Mesenchymal stem cell (in vitro differentiated cells and primary cell): ENCODE data around the gene ARHGAP24.

Source experiments
- DNase-seq: peaks from one replicate; pipeline ENCODE4 v3.0.0-alpha.2; 2013
- H2AFZ ChIP-seq: one replicate; pipeline ENCODE4 v1.6.1; 2013; ENCODE audit warnings: low read depth, mild to moderate bottlenecking, control low read depth, inconsistent platforms, low read length, moderate library complexity
- H2AK5ac ChIP-seq: 2 replicates; pipeline ENCODE4 v1.6.1; 2013; ENCODE audit warnings: low read length, moderate library complexity, mild to moderate bottlenecking, inconsistent platforms; ENCODE audit not compliant: severe bottlenecking
- H2BK120ac ChIP-seq: one replicate; pipeline ENCODE4 v1.6.1; 2013; ENCODE audit warnings: low read depth, mild to moderate bottlenecking, inconsistent platforms, low read length, moderate library complexity
- H2BK12ac ChIP-seq, 2 experiments: one replicate each; pipeline ENCODE4 v1.6.1; 2013; ENCODE audit warnings: inconsistent platforms in 2 of 2, low read length in 2 of 2, mild to moderate bottlenecking in 2 of 2, moderate library complexity in 2 of 2, control low read depth in 1 of 2
- H2BK15ac ChIP-seq: one replicate; pipeline ENCODE4 v1.6.1; 2013; ENCODE audit warnings: mild to moderate bottlenecking, low read depth, inconsistent platforms; ENCODE audit not compliant: poor library complexity, severe bottlenecking
- H2BK5ac ChIP-seq: 2 replicates; pipeline ENCODE4 v1.6.1; 2013; ENCODE audit warnings: low read depth, mild to moderate bottlenecking, low read length, control low read depth, inconsistent platforms; ENCODE audit not compliant: poor library complexity, severe bottlenecking
- H3K14ac ChIP-seq, 2 experiments: one replicate each; pipeline ENCODE4 v1.6.1; 2013; ENCODE audit warnings: inconsistent platforms in 2 of 2, low read length in 2 of 2, control low read depth in 1 of 2, mild to moderate bottlenecking in 1 of 2, moderate library complexity in 1 of 2
- H3K18ac ChIP-seq, 2 experiments: one replicate each; pipeline ENCODE4 v1.6.1; 2013; ENCODE audit warnings: inconsistent platforms in 2 of 2, low read length in 2 of 2, control low read depth in 1 of 2, low read depth in 1 of 2, mild to moderate bottlenecking in 1 of 2
- H3K23ac ChIP-seq, 2 experiments: one replicate each; pipeline ENCODE4 v1.6.1; 2013; ENCODE audit warnings: inconsistent platforms in 2 of 2, low read length in 2 of 2, mild to moderate bottlenecking in 2 of 2, moderate library complexity in 2 of 2, control low read depth in 1 of 2
- H3K27ac ChIP-seq: 2 replicates; pipeline ENCODE4 v1.5.1; 2013; ENCODE audit warnings: mild to moderate bottlenecking, moderate library complexity, low read length, control low read depth, inconsistent platforms; ENCODE audit not compliant: poor library complexity, severe bottlenecking
- H3K27me3 ChIP-seq, 2 experiments: 2 replicates each; pipeline versions ENCODE4 v1.6.1 to v1.7.0; 2013; ENCODE audit warnings: low read length in 2 of 2, mild to moderate bottlenecking in 2 of 2, moderate library complexity in 2 of 2, control low read depth in 1 of 2, inconsistent platforms in 1 of 2; ENCODE audit not compliant: control insufficient read depth in 1 of 2, insufficient read depth in 1 of 2
- H3K36me3 ChIP-seq, 2 experiments: 2 replicates each; pipeline versions ENCODE4 v1.6.1 to v1.7.0; 2013; ENCODE audit warnings: low read length in 2 of 2, control low read depth in 1 of 2, inconsistent platforms in 1 of 2, low read depth in 1 of 2, mild to moderate bottlenecking in 1 of 2; ENCODE audit not compliant: insufficient read depth in 2 of 2, control insufficient read depth in 1 of 2
- H3K4ac ChIP-seq, 2 experiments: one replicate each; pipeline ENCODE4 v1.6.1; 2013; ENCODE audit warnings: inconsistent platforms in 2 of 2, low read length in 2 of 2, mild to moderate bottlenecking in 2 of 2, moderate library complexity in 2 of 2, control low read depth in 1 of 2, low read depth in 1 of 2
- H3K4me1 ChIP-seq: 2 replicates; pipeline ENCODE4 v1.6.1; 2013; ENCODE audit warnings: low read depth, low read length, control low read depth; ENCODE audit not compliant: control insufficient read depth, insufficient read depth
- H3K4me2 ChIP-seq: 2 replicates; pipeline ENCODE4 v1.6.1; 2013; ENCODE audit warnings: low read length, mild to moderate bottlenecking, inconsistent platforms; ENCODE audit not compliant: poor library complexity, severe bottlenecking
- H3K4me3 ChIP-seq, 2 experiments: 2 replicates each; pipeline versions ENCODE4 v1.5.1 to v1.7.0; 2013; ENCODE audit warnings: low read length in 2 of 2, mild to moderate bottlenecking in 2 of 2, control low read depth in 1 of 2, low read depth in 1 of 2; ENCODE audit not compliant: insufficient read depth in 1 of 2
- H3K79me1 ChIP-seq: replicated peaks from 2 replicates; pipeline ENCODE4 v1.6.1; 2013; ENCODE audit warnings: mild to moderate bottlenecking, control low read depth, low read length, inconsistent platforms; ENCODE audit not compliant: poor library complexity, severe bottlenecking
- H3K9ac ChIP-seq: 2 replicates; pipeline ENCODE4 v1.7.0; 2013; ENCODE audit warnings: mild to moderate bottlenecking, low read length, moderate library complexity
- H3K9me3 ChIP-seq: 2 replicates; pipeline ENCODE4 v1.7.0; 2013; ENCODE audit warnings: mild to moderate bottlenecking, low read length; ENCODE audit not compliant: control insufficient read depth
- H4K8ac ChIP-seq: one replicate; pipeline ENCODE4 v1.6.1; 2013; ENCODE audit warnings: inconsistent platforms, mild to moderate bottlenecking, low read length, moderate library complexity
- H4K91ac ChIP-seq: one replicate; pipeline ENCODE4 v1.6.1; 2013; ENCODE audit warnings: mild to moderate bottlenecking, low read length, inconsistent platforms
- WGBS: methylation state at CpG from one replicate; pipeline ENCODE4 v1.1.7; 2013; ENCODE audit warnings: mixed read lengths; 5-methylcytosine and 5-hydroxymethylcytosine counted together

Gene ARHGAP24

DNA sequence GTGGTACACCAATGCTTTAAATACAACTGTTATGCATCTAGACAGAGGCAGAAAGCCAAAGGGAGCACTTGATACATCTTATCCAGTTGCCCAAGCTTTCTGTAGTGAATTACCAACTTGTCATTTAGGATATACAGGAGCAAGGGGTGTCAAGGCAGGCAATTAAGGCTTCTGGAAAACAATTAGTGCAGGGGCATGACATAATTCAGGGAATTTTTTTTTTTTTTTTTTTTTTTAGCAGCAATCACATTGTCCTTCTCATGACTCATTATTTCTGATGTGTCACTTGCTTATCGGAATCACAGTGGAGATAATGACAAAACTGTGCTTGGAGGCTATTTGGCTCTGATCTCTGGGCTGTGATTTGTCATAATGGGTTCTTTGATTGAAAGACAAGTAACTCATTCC is 259.5 kb downstream of the ARHGAP24 start:
- Histone ChIP-seq H3K14ac (no peak overlapping the region), H2BK120ac (no peak overlapping the region), H3K4ac (no peak overlapping the region), H3K23ac (no peak overlapping the region), H3K27me3 (no peaks in the 10 kb centered on the region), H2AFZ (no peak overlapping the region), H4K8ac (no peak overlapping the region), H4K91ac (no peak overlapping the region), H3K9ac (no peak overlapping the region), H2BK5ac (no peak overlapping the region), H3K4me2 (no peak overlapping the region), H3K4me1 (no peaks in the 10 kb centered on the region), H2BK12ac (no peak overlapping the region), H3K18ac (no peak overlapping the region), H3K36me3 (no peaks in the 10 kb centered on the region), H2BK15ac (no peak overlapping the region), H3K27ac (no peak overlapping the region), H2AK5ac (no peak overlapping the region), H3K9me3 (no peaks in the 10 kb centered on the region), H3K4me3 (no peak overlapping the region), H3K79me1 (no peaks in the 10 kb centered on the region)
- 67% methylated on average over 1 of the region's 1 CpG for WGBS
- peak; percentile 35 for DNase-seq

DNA sequence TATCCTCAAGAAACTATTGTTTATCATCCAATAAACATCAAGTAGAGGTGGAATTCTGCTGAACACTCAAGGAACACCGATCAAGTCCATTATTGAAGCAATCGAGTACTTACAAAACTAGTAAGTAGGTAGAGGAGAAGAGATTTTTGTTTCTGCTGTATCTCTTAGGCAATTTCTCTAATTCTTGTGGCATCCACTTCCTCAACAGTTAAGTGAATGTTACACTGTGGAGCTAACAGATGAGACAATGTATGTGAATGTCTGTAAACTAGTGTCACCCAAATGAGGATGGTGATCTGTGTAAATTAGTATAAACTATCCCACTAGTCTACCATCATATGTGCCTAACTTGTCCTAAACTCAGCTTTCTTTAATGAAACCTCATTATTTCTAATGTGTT is 261.6 kb downstream of the ARHGAP24 start:
- H3K4me3 ChIP-seq: no peak overlapping the region
- no peak overlapping the region for H3K27ac ChIP-seq
- no peak overlapping the region for H3K23ac ChIP-seq
- H4K91ac ChIP-seq: no peak overlapping the region
- no peak for DNase-seq
- no peak overlapping the region for H3K9ac ChIP-seq
- whole genome bisulfite sequencing: 96% methylated on average over 2 of the region's 2 CpGs
- H4K8ac ChIP-seq: no peak overlapping the region
- H2BK12ac ChIP-seq: no peak overlapping the region
- H3K4me2 ChIP-seq: no peak overlapping the region
- no peaks in the 10 kb centered on the region for H3K27me3 ChIP-seq
- peaks cover 1% of the 10 kb centered on the region for H3K4me1 ChIP-seq
- H3K4ac ChIP-seq: no peak overlapping the region
- H3K79me1 ChIP-seq: no peaks in the 10 kb centered on the region
- no peaks in the 10 kb centered on the region for H3K36me3 ChIP-seq
- no peaks in the 10 kb centered on the region for H3K9me3 ChIP-seq
- H2BK120ac ChIP-seq: no peak overlapping the region
- H2BK5ac ChIP-seq: no peak overlapping the region
- H2AK5ac ChIP-seq: no peak overlapping the region
- H2AFZ ChIP-seq: no peak overlapping the region
- H3K18ac ChIP-seq: no peak overlapping the region
- H3K14ac ChIP-seq: no peak overlapping the region
- no peak overlapping the region for H2BK15ac ChIP-seq

DNA sequence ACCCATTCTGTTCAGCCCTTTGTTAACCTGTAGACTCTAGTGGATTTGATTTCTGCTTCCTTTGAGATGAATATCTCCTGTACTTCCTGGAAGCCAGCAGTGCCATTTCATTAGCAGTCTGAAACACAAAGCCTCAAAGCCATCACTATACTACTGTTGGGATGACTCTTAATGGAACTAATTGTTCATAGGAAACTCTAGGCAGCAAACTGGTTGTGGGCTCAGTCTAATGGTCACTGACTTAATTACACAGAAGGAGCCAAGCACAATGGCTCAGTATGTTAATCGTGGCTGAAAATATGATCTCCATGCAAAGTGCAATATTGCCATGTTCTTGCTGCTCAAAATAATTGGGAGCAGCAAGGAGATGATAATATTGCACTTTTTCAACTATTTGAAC is 262.3 kb downstream of the ARHGAP24 start:
- H4K91ac ChIP-seq: no peak overlapping the region
- 100% methylated on average over 1 of the region's 1 CpG for WGBS
- no peak overlapping the region for H3K9ac ChIP-seq
- H2AK5ac ChIP-seq: no peak overlapping the region
- no peak overlapping the region for H2BK12ac ChIP-seq
- H3K79me1 ChIP-seq: no peaks in the 10 kb centered on the region
- no peak overlapping the region for H3K18ac ChIP-seq
- H3K4ac ChIP-seq: no peak overlapping the region
- no peak overlapping the region for H2AFZ ChIP-seq
- H2BK120ac ChIP-seq: no peak overlapping the region
- H3K27ac ChIP-seq: no peak overlapping the region
- H3K9me3 ChIP-seq: no peaks in the 10 kb centered on the region
- no peak overlapping the region for H3K23ac ChIP-seq
- no peak overlapping the region for H2BK15ac ChIP-seq
- no peak overlapping the region for H3K14ac ChIP-seq
- H2BK5ac ChIP-seq: no peak overlapping the region
- DNase-seq: no peak
- no peak overlapping the region for H4K8ac ChIP-seq
- no peak overlapping the region for H3K4me2 ChIP-seq
- H3K4me3 ChIP-seq: no peak overlapping the region
- H3K4me1 ChIP-seq: peaks cover 1% of the 10 kb centered on the region
- no peaks in the 10 kb centered on the region for H3K27me3 ChIP-seq
- H3K36me3 ChIP-seq: no peaks in the 10 kb centered on the region

DNA sequence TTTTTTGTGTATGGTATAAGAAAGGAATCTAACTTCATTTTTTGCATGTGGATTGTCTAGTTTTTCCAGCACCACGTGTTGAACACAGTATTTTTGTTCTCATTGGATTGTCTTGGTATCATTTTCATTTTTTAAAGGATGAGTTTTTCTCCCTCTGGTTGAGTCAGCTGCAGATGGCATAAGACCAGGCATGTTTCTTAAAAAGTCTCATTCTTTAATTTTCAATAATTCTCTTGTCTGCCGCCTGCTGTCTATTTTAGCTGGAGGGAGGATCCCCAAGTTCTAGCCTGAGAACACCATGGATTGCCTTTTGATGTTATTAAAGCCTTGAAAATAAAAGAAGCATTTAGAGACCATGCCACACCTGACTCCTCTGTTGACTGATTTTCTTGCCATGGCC is 263.8 kb downstream of the ARHGAP24 start:
- Histone ChIP-seq H3K23ac (no peak overlapping the region), H2BK12ac (no peak overlapping the region), H3K14ac (no peak overlapping the region), H4K8ac (no peak overlapping the region), H3K79me1 (no peaks in the 10 kb centered on the region), H4K91ac (no peak overlapping the region), H2AFZ (no peak overlapping the region), H2BK120ac (no peak overlapping the region), H3K9ac (peak overlapping the region; percentile 23), H2BK5ac (no peak overlapping the region), H3K4me1 (peaks cover 1% of the 10 kb centered on the region), H3K18ac (no peak overlapping the region), H2BK15ac (no peak overlapping the region), H3K27me3 (no peaks in the 10 kb centered on the region), H3K27ac (no peak overlapping the region), H3K36me3 (no peaks in the 10 kb centered on the region), H3K4me3 (no peak overlapping the region), H3K4me2 (no peak overlapping the region), H2AK5ac (no peak overlapping the region), H3K9me3 (no peaks in the 10 kb centered on the region), H3K4ac (no peak overlapping the region)
- 83% methylated on average over 2 of the region's 2 CpGs for WGBS
- no peak for DNase-seq
